Keratinocyte (primary cell): Measurements from ENCODE around the gene NBPF3. TPM values are rescaled to one million over a fixed set of nuclear protein-coding genes. Genes with fewer than 3 reads are reported as not detected.

Source experiments
- DNase-seq: peaks from one replicate; pipeline ENCODE4 v3.0.0-alpha.2; 2011; ENCODE audit warnings: low read depth, missing footprints, low spot score
- FAIRE-seq: peaks from 2 replicates; lab custom pipeline; 2011; peaks lifted over from hg19 to GRCh38; lab: Jason Lieb, UNC
- H2AFZ ChIP-seq: 2 replicates; pipeline ENCODE4 v1.6.0; 2012; ENCODE audit warnings: low read length, control low read depth, inconsistent platforms; ENCODE audit not compliant: control insufficient read depth
- H3K27ac ChIP-seq: 2 replicates; pipeline ENCODE4 v1.5.1; 2011; ENCODE audit warnings: low read length; ENCODE audit not compliant: control insufficient read depth, insufficient read depth
- H3K27me3 ChIP-seq: 3 replicates; pipeline ENCODE4 v1.6.0; 2011; ENCODE audit warnings: low read length; ENCODE audit not compliant: control insufficient read depth, insufficient read depth; ENCODE audit errors: extremely low read depth
- H3K36me3 ChIP-seq, 2 experiments: 2 replicates in 1 of 2; 3 replicates in 1 of 2; pipeline ENCODE4 v1.5.1; 2011; ENCODE audit warnings: low read length in 2 of 2, mild to moderate bottlenecking in 1 of 2; ENCODE audit not compliant: control insufficient read depth in 2 of 2, insufficient read depth in 2 of 2; ENCODE audit errors: extremely low read depth in 1 of 2
- H3K4me1 ChIP-seq: 3 replicates; pipeline ENCODE4 v1.5.1; 2011; ENCODE audit warnings: low read length; ENCODE audit not compliant: control insufficient read depth, insufficient read depth; ENCODE audit errors: extremely low read depth
- H3K4me2 ChIP-seq: 3 replicates; pipeline ENCODE4 v1.6.0; 2011; ENCODE audit warnings: low read depth, low read length; ENCODE audit not compliant: control insufficient read depth, insufficient read depth; ENCODE audit errors: extremely low read depth
- H3K4me3 ChIP-seq, 3 experiments: fragments of 200-600 bp in 1 of 3; sonication (generic) in 1 of 3; 2 replicates in 2 of 3; 3 replicates in 1 of 3; pipeline ENCODE4 v1.5.1; 2011 to 2016; ENCODE audit warnings: low read length in 3 of 3, mild to moderate bottlenecking in 3 of 3, control low read depth in 2 of 3, inconsistent platforms in 1 of 3, low read depth in 1 of 3, mixed read lengths in 1 of 3, mixed run types in 1 of 3, moderate library complexity in 1 of 3; ENCODE audit not compliant: control insufficient read depth in 2 of 3, insufficient read depth in 2 of 3; ENCODE audit errors: extremely low read depth in 1 of 3
- H3K79me2 ChIP-seq: 2 replicates; pipeline ENCODE4 v1.6.0; 2012; ENCODE audit warnings: low read length; ENCODE audit not compliant: control insufficient read depth, insufficient read depth
- H3K9ac ChIP-seq: 3 replicates; pipeline ENCODE4 v1.6.0; 2011; ENCODE audit warnings: low read length; ENCODE audit not compliant: control insufficient read depth, insufficient read depth; ENCODE audit errors: extremely low read depth
- H3K9me1 ChIP-seq: 3 replicates; pipeline ENCODE4 v1.6.0; 2011; ENCODE audit warnings: low read length; ENCODE audit not compliant: control insufficient read depth, insufficient read depth; ENCODE audit errors: extremely low read depth
- H3K9me3 ChIP-seq: 2 replicates; pipeline ENCODE4 v1.5.1; 2012; ENCODE audit warnings: low read depth, low read length; ENCODE audit not compliant: control insufficient read depth
- H4K20me1 ChIP-seq: 3 replicates; pipeline ENCODE4 v1.6.0; 2011; ENCODE audit warnings: low read length; ENCODE audit not compliant: control insufficient read depth, insufficient read depth; ENCODE audit errors: extremely low read depth
- EZH2 ChIP-seq: IDR thresholded peaks from one replicate; pipeline ENCODE4 v1.6.1; 2012; ENCODE audit warnings: inconsistent platforms, mild to moderate bottlenecking, low read length, moderate library complexity
- dilution Hi-C: fragments of 300-500 bp; cut with MboI; formaldehyde crosslinking; loops from one replicate; pipeline ENCODE4 v1.7.0; 2020; ENCODE audit warnings: low sequenced_read_pairs; ENCODE audit not compliant: extremely low pct_ligation_motif_present
- polyA plus RNA-seq, 5 experiments: library from polyadenylated mRNA; depleted of rRNA in 3 of 5; stranded (reverse) in 3 of 5; stranded (forward) in 1 of 5; unstranded in 1 of 5; fragments of >200 nt; gene quantifications; 1 replicate in 1 of 5; 2 replicates in 3 of 5; 3 replicates in 1 of 5; pipeline versions ENCODE4 v1.2.1 to v1.2.3, GENCODE V29; 2011 to 2012; ENCODE audit warnings: missing spikeins in 2 of 5, low read depth in 1 of 5, low replicate concordance in 1 of 5
- TF ChIP-seq, protein P1 (sequence below), 3 experiments: IDR thresholded peaks in 1 of 3; conservative IDR thresholded peaks in 1 of 3; optimal IDR thresholded peaks in 1 of 3; 2 replicates in 2 of 3; 3 replicates in 1 of 3; pipeline versions ENCODE3 to v1.5.1; 2011; ENCODE audit warnings: low read length in 3 of 3, mild to moderate bottlenecking in 3 of 3, moderate library complexity in 2 of 3, control low read depth in 1 of 3, inconsistent platforms in 1 of 3; ENCODE audit not compliant: insufficient read depth in 2 of 3; ENCODE audit errors: extremely low read depth in 1 of 3

NBPF3 gene
- polyA plus RNA-seq, 1 donor (not counting 4 experiments of a cell fraction or from before 2014, with no cell fraction given), result 6.8 TPM

- Histone ChIP-seq H3K9me3 (no peaks in the 10 kb centered on the region), H3K27me3 (peaks cover 4% of the 10 kb centered on the region), H3K27ac (no peak overlapping the region), H3K4me1 (no peaks in the 10 kb centered on the region), H2AFZ (no peak overlapping the region), H3K79me2 (no peaks in the 10 kb centered on the region), H3K36me3 (no peaks in the 10 kb centered on the region), H3K9ac (no peak overlapping the region), H4K20me1 (no peaks in the 10 kb centered on the region), H3K9me1 (no peaks in the 10 kb centered on the region), H3K4me2 (no peak overlapping the region), H3K4me3 (no peak overlapping the region)
- TF ChIP-seq, protein P1, sequence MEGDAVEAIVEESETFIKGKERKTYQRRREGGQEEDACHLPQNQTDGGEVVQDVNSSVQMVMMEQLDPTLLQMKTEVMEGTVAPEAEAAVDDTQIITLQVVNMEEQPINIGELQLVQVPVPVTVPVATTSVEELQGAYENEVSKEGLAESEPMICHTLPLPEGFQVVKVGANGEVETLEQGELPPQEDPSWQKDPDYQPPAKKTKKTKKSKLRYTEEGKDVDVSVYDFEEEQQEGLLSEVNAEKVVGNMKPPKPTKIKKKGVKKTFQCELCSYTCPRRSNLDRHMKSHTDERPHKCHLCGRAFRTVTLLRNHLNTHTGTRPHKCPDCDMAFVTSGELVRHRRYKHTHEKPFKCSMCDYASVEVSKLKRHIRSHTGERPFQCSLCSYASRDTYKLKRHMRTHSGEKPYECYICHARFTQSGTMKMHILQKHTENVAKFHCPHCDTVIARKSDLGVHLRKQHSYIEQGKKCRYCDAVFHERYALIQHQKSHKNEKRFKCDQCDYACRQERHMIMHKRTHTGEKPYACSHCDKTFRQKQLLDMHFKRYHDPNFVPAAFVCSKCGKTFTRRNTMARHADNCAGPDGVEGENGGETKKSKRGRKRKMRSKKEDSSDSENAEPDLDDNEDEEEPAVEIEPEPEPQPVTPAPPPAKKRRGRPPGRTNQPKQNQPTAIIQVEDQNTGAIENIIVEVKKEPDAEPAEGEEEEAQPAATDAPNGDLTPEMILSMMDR (optimal IDR thresholded peaks at IDR 0.05 in 1 of 3, IDR thresholded peaks at IDR 0.05 in 1 of 3, conservative IDR thresholded peaks at IDR 0.05 in 1 of 3; ENCODE audit: extremely low read depth in 1 of 3, insufficient read depth in 2 of 3, low read length in 3 of 3), result no peak
- no peak for TF ChIP-seq EZH2
- dilution Hi-C loops, result no loop called here
- DNase-seq, result no peak
- no peak for FAIRE-seq
Observed at GRCh38 chr1:21496063-21496462, 56.1 kb downstream of the NBPF3 start.

DNA sequence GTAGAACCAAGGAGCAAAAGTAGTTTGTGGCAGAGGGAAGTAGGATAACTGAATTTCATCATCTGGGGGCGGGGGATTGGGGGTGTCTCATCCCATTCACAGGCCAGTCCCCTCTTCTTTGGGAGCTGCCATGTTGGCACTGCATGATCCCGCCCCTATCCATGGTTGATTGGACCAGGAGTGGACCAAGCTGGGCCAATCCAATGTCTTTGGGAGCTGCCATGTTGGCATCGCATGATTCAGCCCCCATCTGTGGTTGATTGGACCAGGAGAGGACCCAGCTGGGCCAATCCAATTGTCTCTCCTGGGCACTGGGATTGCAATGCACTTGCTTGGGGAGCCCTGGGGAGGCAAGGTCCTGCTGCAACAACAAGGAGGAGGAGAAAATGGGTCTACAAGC lies 56.9 kb downstream of the NBPF3 start:
- Histone ChIP-seq H3K9ac (no peak overlapping the region), H3K4me3 (no peak overlapping the region), H2AFZ (no peak overlapping the region), H3K27me3 (no peaks in the 10 kb centered on the region), H3K27ac (no peak overlapping the region), H4K20me1 (no peaks in the 10 kb centered on the region), H3K4me1 (no peaks in the 10 kb centered on the region), H3K36me3 (no peaks in the 10 kb centered on the region), H3K9me3 (no peaks in the 10 kb centered on the region), H3K79me2 (no peaks in the 10 kb centered on the region), H3K9me1 (no peaks in the 10 kb centered on the region), H3K4me2 (no peak overlapping the region)
- no peak for DNase-seq
- TF ChIP-seq, protein P1 (optimal IDR thresholded peaks at IDR 0.05 in 1 of 3, IDR thresholded peaks at IDR 0.05 in 1 of 3, conservative IDR thresholded peaks at IDR 0.05 in 1 of 3; ENCODE audit: extremely low read depth in 1 of 3, insufficient read depth in 2 of 3, low read length in 3 of 3), result no peak
- TF ChIP-seq EZH2, result no peak
- FAIRE-seq, result no peak
- dilution Hi-C loops, result no loop called here
